ENCODE results near the gene PIP5K1C. TPM values are rescaled to one million over a fixed set of nuclear protein-coding genes. Genes with fewer than 3 reads are reported as not detected.

The PIP5K1C gene
- polyA plus RNA-seq, 1 donor (not counting 4 experiments of a cell fraction or from before 2014, with no cell fraction given), result 3.6 TPM

DNA sequence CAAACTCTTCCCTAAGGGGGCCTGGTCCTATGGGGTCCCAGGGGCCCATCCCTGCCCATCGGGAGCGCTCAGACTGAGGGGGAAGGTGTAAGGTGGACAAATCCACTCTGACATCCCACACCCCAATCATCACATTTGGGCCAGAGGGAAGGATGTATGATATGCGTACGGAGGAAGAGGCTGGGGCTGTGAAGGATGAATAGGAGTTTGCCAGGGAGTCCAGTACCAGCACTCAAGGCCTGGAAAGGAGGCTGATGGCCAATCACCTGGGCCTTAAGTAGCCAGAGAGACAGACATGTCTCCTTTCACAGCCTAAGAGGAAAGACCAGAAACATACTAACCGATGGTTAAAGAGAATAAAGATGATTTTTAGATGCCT lies 22.8 kb upstream of the PIP5K1C start:
- Histone ChIP-seq H4K20me1 (ENCODE audit: control insufficient read depth, extremely low read depth, insufficient read depth, low read length) (no peaks in the 10 kb centered on the region), H3K4me3 (ENCODE audit: control insufficient read depth in 2 of 3, extremely low read depth in 1 of 3, insufficient read depth in 2 of 3, low read depth in 1 of 3, low read length in 3 of 3) (no peak overlapping the region), H3K27me3 (ENCODE audit: control insufficient read depth, extremely low read depth, insufficient read depth, low read length) (peaks cover 41% of the 10 kb centered on the region), H3K4me1 (ENCODE audit: control insufficient read depth, extremely low read depth, insufficient read depth, low read length) (no peaks in the 10 kb centered on the region), H3K9me1 (ENCODE audit: control insufficient read depth, extremely low read depth, insufficient read depth, low read length) (no peaks in the 10 kb centered on the region), H3K4me2 (ENCODE audit: control insufficient read depth, extremely low read depth, insufficient read depth, low read depth, low read length) (no peak overlapping the region), H3K27ac (ENCODE audit: control insufficient read depth, insufficient read depth, low read length) (no peak overlapping the region), H3K9me3 (ENCODE audit: control insufficient read depth, low read depth, low read length) (no peaks in the 10 kb centered on the region), H3K79me2 (ENCODE audit: control insufficient read depth, insufficient read depth, low read length) (no peaks in the 10 kb centered on the region), H3K36me3 (ENCODE audit: control insufficient read depth in 2 of 2, extremely low read depth in 1 of 2, insufficient read depth in 2 of 2, low read length in 2 of 2) (no peaks in the 10 kb centered on the region), H2AFZ (ENCODE audit: control insufficient read depth, low read length) (no peak overlapping the region), H3K9ac (ENCODE audit: control insufficient read depth, extremely low read depth, insufficient read depth, low read length) (no peak overlapping the region)
- TF ChIP-seq CTCF (optimal IDR thresholded peaks at IDR 0.05 in 1 of 3, IDR thresholded peaks at IDR 0.05 in 1 of 3, conservative IDR thresholded peaks at IDR 0.05 in 1 of 3; ENCODE audit: extremely low read depth in 1 of 3, insufficient read depth in 2 of 3, low read length in 3 of 3) (no peak), EZH2 (IDR thresholded peaks at IDR 0.05; ENCODE audit: low read length) (no peak)
- FAIRE-seq, result no peak
- dilution Hi-C loops (cut with MboI; ENCODE audit: extremely low pct_ligation_motif_present, low sequenced_read_pairs), result no loop called here
- DNase-seq (ENCODE audit: low read depth, low spot score), result no peak

DNA sequence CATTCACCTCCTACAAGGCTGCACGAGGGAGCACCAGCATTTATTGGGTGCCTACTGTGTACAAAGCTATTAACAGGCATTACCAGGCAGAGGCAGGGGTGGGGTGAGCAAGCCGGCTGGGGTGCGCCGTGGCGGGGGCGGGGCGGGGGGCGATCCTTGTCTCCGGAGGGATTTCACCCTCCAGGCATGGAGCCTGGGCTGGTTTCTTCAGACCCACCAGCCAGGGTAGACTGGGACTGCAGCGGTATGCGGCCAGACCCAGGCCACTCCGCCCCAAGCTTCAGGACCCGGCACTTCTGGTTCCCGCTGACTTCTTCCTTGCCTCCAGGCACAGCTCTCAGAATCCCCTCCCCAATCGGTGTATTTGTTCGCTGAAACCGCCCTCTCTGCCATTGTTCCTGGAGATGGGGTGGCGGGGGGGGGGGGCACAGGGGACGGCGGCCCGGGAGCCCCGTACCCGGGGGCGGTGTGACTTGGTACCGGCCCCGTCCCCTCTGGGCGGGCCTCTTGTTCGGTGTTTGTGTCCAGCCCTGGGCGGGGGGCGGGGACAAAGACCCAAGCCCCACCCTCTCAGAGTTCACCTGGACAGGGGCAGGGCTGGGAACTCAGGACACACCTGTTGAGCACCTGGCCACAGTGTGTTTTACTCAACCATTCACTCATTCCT lies 22.3 kb upstream of the PIP5K1C start:
- no peak overlapping the region for H3K4me3 ChIP-seq (ENCODE audit: control insufficient read depth in 2 of 3, extremely low read depth in 1 of 3, insufficient read depth in 2 of 3, low read depth in 1 of 3, low read length in 3 of 3)
- no peaks in the 10 kb centered on the region for H3K9me1 ChIP-seq (ENCODE audit: control insufficient read depth, extremely low read depth, insufficient read depth, low read length)
- dilution Hi-C loops (cut with MboI; ENCODE audit: extremely low pct_ligation_motif_present, low sequenced_read_pairs), result no loop called here
- DNase-seq (ENCODE audit: low read depth, low spot score), result no peak
- no peaks in the 10 kb centered on the region for H3K36me3 ChIP-seq (ENCODE audit: control insufficient read depth in 2 of 2, extremely low read depth in 1 of 2, insufficient read depth in 2 of 2, low read length in 2 of 2)
- no peak overlapping the region for H3K4me2 ChIP-seq (ENCODE audit: control insufficient read depth, extremely low read depth, insufficient read depth, low read depth, low read length)
- H3K27ac ChIP-seq (ENCODE audit: control insufficient read depth, insufficient read depth, low read length), result no peak overlapping the region
- H3K27me3 ChIP-seq (ENCODE audit: control insufficient read depth, extremely low read depth, insufficient read depth, low read length), result peaks cover 41% of the 10 kb centered on the region
- H3K9me3 ChIP-seq (ENCODE audit: control insufficient read depth, low read depth, low read length), result no peaks in the 10 kb centered on the region
- no peaks in the 10 kb centered on the region for H3K4me1 ChIP-seq (ENCODE audit: control insufficient read depth, extremely low read depth, insufficient read depth, low read length)
- TF ChIP-seq EZH2 (IDR thresholded peaks at IDR 0.05; ENCODE audit: low read length), result no peak
- TF ChIP-seq CTCF (optimal IDR thresholded peaks at IDR 0.05 in 1 of 3, IDR thresholded peaks at IDR 0.05 in 1 of 3, conservative IDR thresholded peaks at IDR 0.05 in 1 of 3; ENCODE audit: extremely low read depth in 1 of 3, insufficient read depth in 2 of 3, low read length in 3 of 3), result no peak
- FAIRE-seq, result no peak
- no peak overlapping the region for H2AFZ ChIP-seq (ENCODE audit: control insufficient read depth, low read length)
- H3K9ac ChIP-seq (ENCODE audit: control insufficient read depth, extremely low read depth, insufficient read depth, low read length), result no peak overlapping the region
- no peaks in the 10 kb centered on the region for H3K79me2 ChIP-seq (ENCODE audit: control insufficient read depth, insufficient read depth, low read length)
- H4K20me1 ChIP-seq (ENCODE audit: control insufficient read depth, extremely low read depth, insufficient read depth, low read length), result no peaks in the 10 kb centered on the region

Data from keratinocyte (primary cell).